Caco-2 (cell line): ENCODE measurements around the gene REEP3. TPM values are rescaled to one million over a fixed set of nuclear protein-coding genes. Genes with fewer than 3 reads are reported as not detected.

Experiments used
- BruUV-seq: library from RNA; stranded (reverse); fragments of 400-500 nt; replicated peaks from 2 replicates; lab custom pipeline; 2021; lab: Mats Ljungman, UMichigan
- CTCF ChIA-PET: fragments of 300-600 bp; sonication (Branson Sonifier 250); formaldehyde crosslinking; loops from one replicate; lab custom pipeline; 2022; ENCODE audit warnings: antibody characterized with exemption; lab: Charles Lee
- POLR2A ChIA-PET: fragments of 300-600 bp; sonication (Branson Sonifier 250); formaldehyde crosslinking; loops from one replicate; lab custom pipeline; 2022; ENCODE audit warnings: antibody characterized with exemption; lab: Charles Lee
- DNase-seq, 2 experiments: peaks; one replicate each; pipeline versions ENCODE4 v3.0.0 to v3.0.0-alpha.2; 2020 to 2022
- H3K27me3 ChIP-seq: replicated peaks from 2 replicates; pipeline ENCODE4 v1.6.0; 2011; ENCODE audit warnings: low read length; ENCODE audit not compliant: control insufficient read depth, insufficient read depth
- H3K36me3 ChIP-seq: 2 replicates; pipeline ENCODE4 v1.5.1; 2011; ENCODE audit warnings: low read length; ENCODE audit not compliant: control insufficient read depth, insufficient read depth
- H3K4me1 ChIP-seq: fragments of 250-450 bp; sonication (Bioruptor Pico); 2 replicates; pipeline ENCODE4 v1.5.1; 2020; ENCODE audit warnings: mild to moderate bottlenecking
- H3K4me3 ChIP-seq: 2 replicates; pipeline ENCODE4 v1.5.1; 2011; ENCODE audit warnings: low read depth, mild to moderate bottlenecking, control low read depth, low read length
- H3K9me3 ChIP-seq: fragments of 250-450 bp; sonication (Bioruptor Pico); 2 replicates; pipeline ENCODE4 v1.5.1; 2020; ENCODE audit warnings: mild to moderate bottlenecking, moderate library complexity
- H3K27ac Mint-ChIP-seq: one replicate; pipeline ENCODE4 v1.8.0; 2022; ENCODE audit warnings: mixed read lengths; ENCODE audit not compliant: unreplicated experiment
- H3K27me3 Mint-ChIP-seq: one replicate; pipeline ENCODE4 v1.8.0; 2022; ENCODE audit warnings: mixed read lengths; ENCODE audit not compliant: insufficient read depth, unreplicated experiment
- H3K36me3 Mint-ChIP-seq: one replicate; pipeline ENCODE4 v1.8.0; 2022; ENCODE audit warnings: mild to moderate bottlenecking, mixed read lengths; ENCODE audit not compliant: insufficient read depth, unreplicated experiment
- H3K4me1 Mint-ChIP-seq: one replicate; pipeline ENCODE4 v1.8.0; 2022; ENCODE audit warnings: low read depth, mixed read lengths; ENCODE audit not compliant: unreplicated experiment
- H3K4me3 Mint-ChIP-seq: one replicate; pipeline ENCODE4 v1.8.0; 2022; ENCODE audit warnings: mild to moderate bottlenecking, moderate library complexity, mixed read lengths; ENCODE audit not compliant: unreplicated experiment
- H3K9me3 Mint-ChIP-seq: one replicate; pipeline ENCODE4 v1.8.0; 2022; ENCODE audit warnings: mixed read lengths; ENCODE audit not compliant: unreplicated experiment
- intact Hi-C: fragments of 100-400 bp; cut with micrococcal nuclease; formaldehyde crosslinking; loops from one replicate; pipeline ENCODE4 v1.10.0; 2022; ENCODE audit not compliant: unreplicated experiment
- total RNA-seq: library from RNA; stranded (reverse); gene quantifications from 2 replicates; pipeline ENCODE4 v1.2.3, GENCODE V29; 2022
- TF ChIP-seq, protein P1 (sequence below), 2 experiments: fragments of 200-600 bp in 1 of 2; IDR thresholded peaks; 1 replicate in 1 of 2; 2 replicates in 1 of 2; pipeline versions ENCODE4 v1.5.1 to v1.8.0; 2011 to 2022; ENCODE audit warnings: antibody characterized with exemption in 1 of 2, control low read depth in 1 of 2, inconsistent platforms in 1 of 2, low read depth in 1 of 2, low read length in 1 of 2, mild to moderate bottlenecking in 1 of 2, moderate library complexity in 1 of 2; ENCODE audit not compliant: insufficient read depth in 1 of 2, severe bottlenecking in 1 of 2, unreplicated experiment in 1 of 2

Gene REEP3
- total RNA-seq, 1 experiment from 2014 or later, result 66.4 TPM

- no peak overlapping the region for H3K27ac Mint-ChIP-seq
Observed at GRCh38 chr10:63641366-63641765, 120.2 kb downstream of the REEP3 start.

DNA sequence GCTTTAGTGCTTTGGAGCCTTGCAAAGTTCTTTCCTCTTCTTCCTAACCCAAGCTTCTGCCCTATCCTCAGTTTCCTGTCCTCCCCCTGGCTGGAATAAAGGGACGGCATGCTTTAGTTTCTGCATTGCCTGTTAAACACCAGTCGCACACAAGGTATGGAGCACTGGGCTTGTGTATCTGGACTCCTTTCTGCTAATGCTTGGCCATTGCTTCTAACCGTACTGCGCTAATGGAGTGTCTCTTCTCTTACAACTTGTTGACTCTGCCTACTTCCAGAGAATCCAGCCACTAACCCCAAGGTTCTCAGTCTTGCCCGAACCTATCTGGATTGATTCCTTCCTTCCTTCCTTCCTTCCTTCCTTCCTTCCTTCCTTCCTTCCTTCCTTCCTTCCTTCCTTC, 120.6 kb downstream of the REEP3 start:
- BruUV-seq, result no TSS peak
- no peaks in the 10 kb centered on the region for H3K36me3 Mint-ChIP-seq
- no peak for DNase-seq
- Histone ChIP-seq H3K4me3 (no peak overlapping the region), H3K9me3 (no peaks in the 10 kb centered on the region), H3K36me3 (peaks cover 2% of the 10 kb centered on the region; the same call in 1 of the 2 replicates), H3K4me1 (peaks cover 12% of the 10 kb centered on the region), H3K27me3 (no peaks in the 10 kb centered on the region)
- no peaks in the 10 kb centered on the region for H3K9me3 Mint-ChIP-seq
- ChIA-PET POLR2A (interaction anchor here (1.5 kb wide), 1 partner anchor 11 kb away, joined by 4 read pairs; no protein-coding TSS in a partner anchor), CTCF (no interaction called here)
- H3K27me3 Mint-ChIP-seq, result no peaks in the 10 kb centered on the region
- peaks cover 13% of the 10 kb centered on the region for H3K4me1 Mint-ChIP-seq
- intact Hi-C loops, result no loop called here
- H3K27ac Mint-ChIP-seq, result no peak overlapping the region
- TF ChIP-seq, protein P1, sequence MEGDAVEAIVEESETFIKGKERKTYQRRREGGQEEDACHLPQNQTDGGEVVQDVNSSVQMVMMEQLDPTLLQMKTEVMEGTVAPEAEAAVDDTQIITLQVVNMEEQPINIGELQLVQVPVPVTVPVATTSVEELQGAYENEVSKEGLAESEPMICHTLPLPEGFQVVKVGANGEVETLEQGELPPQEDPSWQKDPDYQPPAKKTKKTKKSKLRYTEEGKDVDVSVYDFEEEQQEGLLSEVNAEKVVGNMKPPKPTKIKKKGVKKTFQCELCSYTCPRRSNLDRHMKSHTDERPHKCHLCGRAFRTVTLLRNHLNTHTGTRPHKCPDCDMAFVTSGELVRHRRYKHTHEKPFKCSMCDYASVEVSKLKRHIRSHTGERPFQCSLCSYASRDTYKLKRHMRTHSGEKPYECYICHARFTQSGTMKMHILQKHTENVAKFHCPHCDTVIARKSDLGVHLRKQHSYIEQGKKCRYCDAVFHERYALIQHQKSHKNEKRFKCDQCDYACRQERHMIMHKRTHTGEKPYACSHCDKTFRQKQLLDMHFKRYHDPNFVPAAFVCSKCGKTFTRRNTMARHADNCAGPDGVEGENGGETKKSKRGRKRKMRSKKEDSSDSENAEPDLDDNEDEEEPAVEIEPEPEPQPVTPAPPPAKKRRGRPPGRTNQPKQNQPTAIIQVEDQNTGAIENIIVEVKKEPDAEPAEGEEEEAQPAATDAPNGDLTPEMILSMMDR (IDR thresholded peaks at IDR 0.05; ENCODE audit: insufficient read depth in 1 of 2, low read depth in 1 of 2, low read length in 1 of 2, severe bottlenecking in 1 of 2, unreplicated experiment in 1 of 2), result no peak
- H3K4me3 Mint-ChIP-seq, result no peak overlapping the region

More at GRCh38 chr10:63641366-63641765, 120.2 kb downstream of the REEP3 start:
- Histone ChIP-seq H3K27me3 (no peaks in the 10 kb centered on the region), H3K36me3 (peaks cover 2% of the 10 kb centered on the region; the same call in 1 of the 2 replicates), H3K4me1 (peaks cover 12% of the 10 kb centered on the region), H3K4me3 (no peak overlapping the region), H3K9me3 (no peaks in the 10 kb centered on the region)
- Mint-ChIP-seq H3K27me3 (no peaks in the 10 kb centered on the region), H3K4me3 (no peak overlapping the region), H3K9me3 (no peaks in the 10 kb centered on the region), H3K36me3 (no peaks in the 10 kb centered on the region), H3K4me1 (peaks cover 13% of the 10 kb centered on the region)
- ChIA-PET POLR2A (interaction anchor here (1.5 kb wide), 1 partner anchor 10 kb away, joined by 4 read pairs; no protein-coding TSS in a partner anchor), CTCF (no interaction called here)
- BruUV-seq, result no TSS peak
- TF ChIP-seq, protein P1 (IDR thresholded peaks at IDR 0.05; ENCODE audit: insufficient read depth in 1 of 2, low read depth in 1 of 2, low read length in 1 of 2, severe bottlenecking in 1 of 2, unreplicated experiment in 1 of 2), result no peak
- DNase-seq, result no peak
- intact Hi-C loops, result no loop called here

DNA sequence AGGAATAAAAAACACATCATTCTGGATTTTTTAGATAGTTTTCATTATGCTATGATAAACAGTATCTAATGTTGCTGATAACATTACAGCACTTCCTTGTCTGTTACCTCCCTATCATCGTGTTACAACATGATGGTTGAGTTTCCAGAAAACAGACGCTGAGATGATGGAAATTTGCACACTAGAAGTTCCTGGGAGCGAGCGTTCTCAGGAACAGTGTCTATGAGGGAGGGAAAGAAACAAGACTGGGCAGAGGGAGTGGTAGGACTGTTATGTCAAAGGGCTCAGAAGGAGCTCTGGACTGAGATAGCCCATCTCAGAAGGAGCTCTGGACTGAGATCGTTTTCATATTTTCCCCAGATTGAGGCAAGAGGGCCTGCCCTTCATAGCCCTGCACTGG, 121.6 kb downstream of the REEP3 start:
- no TSS peak for BruUV-seq
- TF ChIP-seq, protein P1 (IDR thresholded peaks at IDR 0.05; ENCODE audit: insufficient read depth in 1 of 2, low read depth in 1 of 2, low read length in 1 of 2, severe bottlenecking in 1 of 2, unreplicated experiment in 1 of 2), result no peak
- no peak for DNase-seq

More for the DNA sequence above, 121.6 kb downstream of the REEP3 start:
- H3K4me1 ChIP-seq, result peaks cover 8% of the 10 kb centered on the region
- Mint-ChIP-seq H3K4me1 (peaks cover 6% of the 10 kb centered on the region), H3K36me3 (no peaks in the 10 kb centered on the region), H3K27me3 (no peaks in the 10 kb centered on the region), H3K27ac (peak overlapping the region; percentile 5), H3K4me3 (no peak overlapping the region), H3K9me3 (no peaks in the 10 kb centered on the region)
- intact Hi-C loops, result no loop called here
- no peaks in the 10 kb centered on the region for H3K27me3 ChIP-seq
- peaks cover 2% of the 10 kb centered on the region; the same call in 1 of the 2 replicates for H3K36me3 ChIP-seq
- ChIA-PET CTCF (interaction anchor here (0.8 to 1.2 kb wide), 3 partner anchors 14 to 476 kb away, joined by 3 to 5 read pairs (median 3); no protein-coding TSS in a partner anchor), POLR2A (no interaction called here)
- H3K4me3 ChIP-seq, result no peak overlapping the region
- H3K9me3 ChIP-seq, result no peaks in the 10 kb centered on the region
